Activated T-helper 1 cell treated with anti-CD3 and anti-CD28 coated beads, Interleukin-2, amount 50 U/mL, for 16 hours (primary cell): ENCODE measurements around the gene PDLIM5.
"Not testable (repeated sequence)": the region's sequence is repeated elsewhere in the genome, so short reads cannot be mapped to it uniquely, and the experiment has no call there.

Source experiments
- DNase-seq, 2 donors: peaks; one replicate each; pipeline ENCODE4 v3.0.0-alpha.2; 2020; ENCODE audit warnings: low read depth in 1 of 2, low spot score in 1 of 2

The PDLIM5 gene

GRCh38 chr4:94551643-94552564 is 100.2 kb downstream of the PDLIM5 start:
- no peak for DNase-seq

DNA sequence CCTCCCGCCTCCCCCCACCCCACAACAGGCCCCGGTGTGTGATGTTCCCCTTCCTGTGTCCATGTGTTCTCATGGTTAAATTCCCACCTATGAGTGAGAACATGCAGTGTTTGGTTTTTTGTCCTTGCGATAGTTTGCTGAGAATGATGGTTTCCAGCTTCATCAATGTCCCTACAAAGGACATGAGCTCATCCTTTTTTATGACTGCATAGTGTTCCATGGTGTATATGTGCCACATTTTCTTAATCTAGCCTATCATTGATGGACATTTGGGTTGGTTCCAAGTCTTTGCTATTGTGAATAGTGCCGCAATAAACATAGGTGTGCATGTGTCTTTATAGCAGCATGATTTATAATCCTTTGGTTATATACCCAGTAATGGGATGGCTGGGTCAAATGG is 104.3 kb downstream of the PDLIM5 start:
- not testable (repeated sequence) for DNase-seq

DNA sequence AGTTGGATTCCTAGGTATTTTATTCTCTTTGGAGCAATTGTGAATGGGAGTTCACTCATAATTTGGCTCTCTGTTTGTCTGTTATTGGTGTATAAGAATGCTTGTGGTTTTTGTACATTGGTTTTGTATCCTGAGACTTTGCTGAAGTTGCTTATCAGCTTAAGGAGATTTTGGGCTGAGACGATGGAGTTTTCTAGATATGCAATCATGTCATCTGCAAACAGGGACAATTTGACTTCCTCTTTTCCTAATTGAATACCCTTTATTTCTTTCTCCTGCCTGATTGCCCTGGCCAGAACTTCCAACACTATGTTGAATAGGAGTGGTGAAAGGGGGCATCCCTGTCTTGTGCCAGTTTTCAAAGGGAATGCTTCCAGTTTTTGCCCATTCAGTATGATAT is 105.9 kb downstream of the PDLIM5 start:
- DNase-seq = not testable (repeated sequence)

- no peak for DNase-seq
Measured at GRCh38 chr4:94558392-94558904, 106.7 kb downstream of the PDLIM5 start.

DNA sequence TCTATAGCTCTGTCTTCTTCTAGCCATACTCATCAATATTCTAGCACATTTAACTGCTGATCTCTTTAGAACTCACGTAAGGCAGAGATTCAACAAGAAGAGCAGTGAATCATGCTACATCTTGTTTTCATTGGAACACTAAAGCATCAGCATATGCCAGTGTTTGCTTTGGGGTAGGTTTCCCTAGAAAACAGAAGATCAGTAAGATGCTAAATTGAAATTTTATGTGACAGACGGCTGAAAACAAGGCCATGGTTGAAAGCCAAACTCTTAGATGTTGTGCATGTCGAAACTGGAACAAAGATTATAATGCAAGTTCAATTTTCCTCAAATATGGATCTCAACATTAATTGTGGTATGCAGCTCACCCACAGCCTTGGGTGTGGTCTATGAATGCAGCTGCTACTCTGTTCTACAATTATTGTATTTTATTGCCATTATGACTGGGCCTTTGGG is 107.6 kb downstream of the PDLIM5 start:
- no peak for DNase-seq

GRCh38 chr4:94561249-94562024 is 109.7 kb downstream of the PDLIM5 start:
- DNase-seq = no peak

GRCh38 chr4:94562285-94562684 is 110.5 kb downstream of the PDLIM5 start:
- no peak for DNase-seq

GRCh38 chr4:94564252-94564651 is 112.5 kb downstream of the PDLIM5 start:
- no peak for DNase-seq

DNA sequence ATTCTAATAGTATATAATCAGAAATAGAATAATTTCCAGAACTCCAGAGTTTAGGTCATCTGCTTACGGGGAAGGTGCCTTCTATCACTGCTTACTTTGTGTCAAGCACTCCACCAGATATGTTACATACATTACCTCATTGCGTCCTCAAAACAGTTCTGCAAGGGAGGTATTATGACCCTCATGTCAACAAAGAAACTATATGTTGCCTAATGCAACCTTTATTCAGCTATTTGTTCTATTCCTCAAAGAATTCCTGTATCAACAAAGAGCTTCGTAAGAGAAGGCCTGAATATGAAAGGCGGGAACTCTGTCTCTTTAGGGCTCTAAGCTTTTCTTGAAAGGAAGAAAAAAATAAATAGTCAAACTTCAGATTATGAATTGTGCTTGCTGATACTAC is 114.7 kb downstream of the PDLIM5 start:
- DNase-seq = no peak

GRCh38 chr4:94567811-94568210 is 116.1 kb downstream of the PDLIM5 start:
- DNase-seq = no peak

- DNase-seq = no peak
Measured at GRCh38 chr4:94570558-94570957, 118.8 kb downstream of the PDLIM5 start.

DNA sequence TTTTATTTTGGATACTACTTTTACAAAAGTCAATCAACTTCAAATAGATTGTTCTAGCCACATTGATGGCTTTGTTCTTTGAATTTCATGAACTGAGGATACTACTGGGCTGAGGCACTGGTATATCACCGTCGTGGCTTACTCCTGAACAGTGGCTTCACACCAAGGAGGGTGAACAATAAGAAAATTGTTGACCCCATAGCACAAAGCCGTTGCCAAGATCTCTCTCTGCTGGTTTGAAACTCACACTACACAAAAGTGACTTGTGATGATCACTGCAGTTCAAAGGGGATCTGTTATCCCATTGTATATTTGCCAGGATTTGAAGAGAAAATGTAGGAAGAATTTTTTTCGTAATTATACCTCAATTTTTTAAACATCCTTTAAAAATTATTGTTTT is 119.6 kb downstream of the PDLIM5 start:
- DNase-seq = no peak

DNA sequence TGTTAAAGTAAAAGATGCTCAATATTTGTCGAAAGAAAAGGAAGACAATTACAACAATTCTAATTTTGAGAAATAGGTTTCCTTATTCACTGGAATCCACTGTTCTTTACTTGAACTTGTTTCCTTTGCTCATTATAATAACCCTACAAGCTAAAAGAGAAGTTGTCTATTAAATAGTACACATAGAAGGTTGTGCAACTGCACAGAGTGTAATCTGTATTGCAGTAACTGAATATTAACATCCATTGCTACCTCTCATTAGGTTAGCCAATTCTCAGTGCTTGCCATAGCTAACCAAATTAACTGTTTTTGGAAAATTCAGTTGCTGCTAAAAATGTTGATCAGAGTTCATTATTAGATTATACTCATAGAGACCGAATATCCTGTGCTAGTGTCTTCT is 120.0 kb downstream of the PDLIM5 start:
- DNase-seq = no peak

DNA sequence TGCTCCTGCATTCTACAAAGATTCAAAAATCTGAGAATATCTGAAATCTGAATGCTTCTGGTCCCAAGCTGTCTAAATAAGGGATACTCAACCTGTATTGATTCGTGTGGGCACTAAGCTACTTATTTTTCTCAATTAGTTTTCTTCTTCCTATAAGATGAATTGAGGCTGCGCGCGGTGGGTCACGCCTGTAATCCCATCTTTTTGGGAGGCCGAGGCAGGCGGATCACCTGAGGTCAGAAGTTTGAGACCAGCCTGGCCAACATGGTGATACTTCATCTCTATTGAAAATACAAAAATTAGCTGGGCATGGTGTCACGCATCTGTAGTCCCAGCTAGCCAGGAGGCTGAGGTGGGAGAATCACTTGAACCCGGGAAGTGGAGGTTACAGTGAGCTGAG is 122.3 kb downstream of the PDLIM5 start:
- no peak for DNase-seq

DNA sequence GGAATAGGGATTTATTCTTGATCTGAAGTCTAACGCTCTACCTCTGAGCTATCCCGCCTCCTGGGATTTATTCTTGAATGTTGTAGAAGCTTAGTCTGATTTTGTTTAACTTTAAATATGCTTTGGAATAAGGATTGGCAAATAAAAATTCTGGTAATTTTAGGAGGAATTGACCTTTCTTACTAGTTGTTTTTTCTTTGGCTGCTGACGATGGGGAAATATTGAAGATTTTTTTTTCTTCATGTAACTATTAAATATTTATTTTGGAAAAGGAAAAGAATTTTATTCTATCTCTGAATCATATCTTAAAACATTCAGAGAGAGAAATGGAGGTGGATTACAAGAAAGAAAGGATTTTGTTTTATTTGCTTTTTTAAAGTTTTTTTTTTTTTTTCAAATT is 122.9 kb downstream of the PDLIM5 start:
- no peak for DNase-seq

GRCh38 chr4:94575652-94576051 is 123.9 kb downstream of the PDLIM5 start:
- DNase-seq = no peak

- no peak for DNase-seq
Measured at GRCh38 chr4:94576210-94576609, 124.5 kb downstream of the PDLIM5 start.

DNA sequence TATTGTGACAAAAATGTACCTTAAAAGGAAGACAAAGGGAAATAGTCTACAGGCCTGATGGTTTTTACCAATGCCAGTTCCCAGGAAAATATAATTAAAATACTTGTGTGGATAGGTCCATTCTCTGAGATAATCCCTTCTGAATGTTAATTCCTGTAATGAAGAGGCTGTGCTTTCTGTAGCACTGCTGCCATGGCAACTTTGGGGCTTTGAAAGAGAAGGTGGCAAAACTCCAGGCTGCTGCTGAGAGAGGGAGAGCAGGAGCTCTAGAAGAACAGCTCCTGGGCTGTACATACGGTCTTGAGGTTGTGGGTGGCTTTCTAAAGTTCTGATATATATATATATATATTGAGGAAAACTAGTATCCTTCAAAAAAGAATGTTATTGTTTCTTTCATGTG is 125.4 kb downstream of the PDLIM5 start:
- DNase-seq = no peak

DNA sequence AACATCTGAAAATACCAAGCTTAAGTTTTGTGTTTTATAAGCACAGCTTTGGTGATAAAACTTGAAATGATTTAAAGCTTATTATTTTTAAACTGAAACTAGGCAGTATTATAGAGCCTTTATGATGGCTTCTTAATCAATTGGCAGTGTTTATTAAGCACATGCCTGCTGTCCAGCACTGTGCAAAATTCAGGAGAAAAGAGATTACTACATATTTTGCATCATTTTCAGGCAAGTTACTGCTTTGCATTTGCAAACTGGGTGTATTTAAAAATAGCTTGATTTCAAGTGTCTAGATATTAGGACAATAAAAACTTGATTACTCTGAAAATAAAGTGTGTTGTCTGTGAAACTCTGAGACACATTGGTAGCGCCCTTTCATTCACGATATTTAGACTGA is 126.5 kb downstream of the PDLIM5 start:
- no peak for DNase-seq

- DNase-seq = no peak
Measured at GRCh38 chr4:94581766-94582165, 130.0 kb downstream of the PDLIM5 start.

GRCh38 chr4:94582517-94582916 is 130.8 kb downstream of the PDLIM5 start:
- no peak for DNase-seq
